GM20431 (cell line): Measurements from ENCODE around the gene DCAF5.

ENCODE experiments used
- in situ Hi-C: fragments of 300-500 bp; cut with MseI, MboI; formaldehyde crosslinking; loops from one replicate; pipeline ENCODE4 v1.15.0; 2020; ENCODE audit warnings: low sequenced_read_pairs; ENCODE audit not compliant: unreplicated experiment

Gene DCAF5

DNA sequence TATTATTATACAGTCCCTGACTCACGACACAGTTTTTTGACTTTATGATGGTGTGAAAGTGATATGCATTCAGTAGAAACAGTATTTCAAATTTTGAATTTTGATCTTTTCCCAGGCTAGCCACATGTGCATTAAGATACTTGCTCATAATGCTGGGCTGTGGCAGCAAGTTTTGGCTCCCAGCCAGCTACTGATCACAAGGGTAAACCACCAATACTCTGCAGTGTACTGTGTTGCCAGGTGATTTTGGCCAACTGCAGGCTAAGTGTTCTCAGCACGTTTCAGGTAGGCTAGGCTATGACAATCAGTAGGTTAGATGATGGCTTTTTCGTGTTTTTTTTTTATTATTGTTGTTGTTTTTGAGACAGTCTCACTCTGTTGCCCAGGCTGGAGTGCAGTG, 104.5 kb downstream of the DCAF5 start:
- in situ Hi-C loops = no loop called here

- in situ Hi-C loops = no loop called here
Observed at GRCh38 chr14:69047255-69047654, 105.7 kb downstream of the DCAF5 start.

- in situ Hi-C loops = no loop called here
Observed at GRCh38 chr14:69046476-69046860, 106.5 kb downstream of the DCAF5 start.

GRCh38 chr14:69045857-69046475, 107.0 kb downstream of the DCAF5 start:
- in situ Hi-C loops = no loop called here

- in situ Hi-C loops = no loop called here
Observed at GRCh38 chr14:69044965-69045555, 107.9 kb downstream of the DCAF5 start.

- in situ Hi-C loops = no loop called here
Observed at GRCh38 chr14:69044296-69044695, 108.6 kb downstream of the DCAF5 start.

DNA sequence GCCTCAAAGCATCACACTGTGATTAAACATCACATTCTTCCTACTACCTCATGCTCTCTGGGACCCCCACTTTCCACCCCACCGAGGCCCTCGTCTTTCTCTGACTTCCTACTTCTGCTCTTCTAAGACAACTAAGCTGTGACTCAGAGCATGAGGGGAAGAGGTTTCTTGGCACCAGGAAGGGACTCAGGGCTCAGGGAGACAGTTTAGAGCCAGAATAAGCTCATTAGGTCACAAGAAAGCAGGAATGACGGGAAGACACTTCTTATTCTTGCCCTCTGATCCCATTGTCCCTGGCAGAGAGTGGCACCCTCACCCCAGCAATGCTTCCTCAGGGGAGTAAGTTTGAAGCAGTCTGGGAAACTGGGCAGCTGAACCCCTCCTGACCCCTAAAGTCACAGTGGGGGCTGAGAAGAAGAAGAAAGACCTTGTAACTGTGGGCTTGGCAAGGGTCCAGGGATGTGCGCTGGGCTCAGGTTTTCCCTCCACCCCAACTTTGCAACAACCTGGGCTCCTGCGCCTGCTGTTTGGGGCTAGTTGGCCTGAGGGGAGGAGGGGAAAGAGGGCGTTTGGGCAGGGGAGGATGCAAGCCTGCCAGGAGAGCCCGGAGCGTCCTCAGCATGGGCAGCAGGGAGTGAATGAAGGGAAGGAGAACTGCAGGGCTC, 109.2 kb downstream of the DCAF5 start:
- in situ Hi-C loops = no loop called here

DNA sequence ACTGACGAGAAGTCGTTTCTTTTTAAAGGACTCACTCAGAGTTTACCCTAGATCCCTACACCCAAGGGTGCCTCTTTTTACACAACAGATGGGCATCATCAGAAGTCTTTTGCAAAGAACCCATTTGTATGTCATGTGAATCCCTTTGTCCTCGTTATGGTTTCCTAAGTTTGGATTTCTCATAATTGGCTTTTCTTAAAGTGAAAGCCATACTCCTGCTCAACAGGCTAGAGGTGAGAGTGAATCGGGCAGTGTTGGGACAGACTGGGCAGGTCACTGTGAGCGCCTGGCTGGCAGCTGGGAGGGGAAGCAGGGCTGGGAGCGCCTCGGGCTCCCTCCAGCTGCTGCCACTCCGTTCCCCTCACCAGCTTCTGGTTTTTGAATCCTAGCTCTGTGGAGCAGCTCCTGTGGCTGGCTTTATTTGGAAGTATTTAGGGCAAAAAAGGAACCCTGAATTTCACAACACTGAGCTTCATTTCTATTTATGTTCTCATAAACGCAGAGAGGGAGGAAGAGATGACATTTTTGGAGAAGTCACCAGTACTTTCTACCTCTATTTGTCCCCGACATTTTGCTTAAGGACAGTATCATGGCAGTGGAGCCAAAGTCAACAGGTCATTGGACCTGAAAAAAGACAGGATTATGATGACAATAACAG, 110.0 kb downstream of the DCAF5 start:
- in situ Hi-C loops = no loop called here

GRCh38 chr14:69042299-69042698, 110.6 kb downstream of the DCAF5 start:
- in situ Hi-C loops = no loop called here

- in situ Hi-C loops = no loop called here
Observed at GRCh38 chr14:69041783-69042182, 111.1 kb downstream of the DCAF5 start.

- in situ Hi-C loops = no loop called here
Observed at GRCh38 chr14:69040353-69040752, 112.6 kb downstream of the DCAF5 start.

- in situ Hi-C loops = no loop called here
Observed at GRCh38 chr14:69039288-69039628, 113.7 kb downstream of the DCAF5 start.

GRCh38 chr14:69038455-69039287, 114.2 kb downstream of the DCAF5 start:
- in situ Hi-C loops = no loop called here

GRCh38 chr14:69037790-69038454, 115.0 kb downstream of the DCAF5 start:
- in situ Hi-C loops = no loop called here

- in situ Hi-C loops = no loop called here
Observed at GRCh38 chr14:69036757-69037506, 116.0 kb downstream of the DCAF5 start.

DNA sequence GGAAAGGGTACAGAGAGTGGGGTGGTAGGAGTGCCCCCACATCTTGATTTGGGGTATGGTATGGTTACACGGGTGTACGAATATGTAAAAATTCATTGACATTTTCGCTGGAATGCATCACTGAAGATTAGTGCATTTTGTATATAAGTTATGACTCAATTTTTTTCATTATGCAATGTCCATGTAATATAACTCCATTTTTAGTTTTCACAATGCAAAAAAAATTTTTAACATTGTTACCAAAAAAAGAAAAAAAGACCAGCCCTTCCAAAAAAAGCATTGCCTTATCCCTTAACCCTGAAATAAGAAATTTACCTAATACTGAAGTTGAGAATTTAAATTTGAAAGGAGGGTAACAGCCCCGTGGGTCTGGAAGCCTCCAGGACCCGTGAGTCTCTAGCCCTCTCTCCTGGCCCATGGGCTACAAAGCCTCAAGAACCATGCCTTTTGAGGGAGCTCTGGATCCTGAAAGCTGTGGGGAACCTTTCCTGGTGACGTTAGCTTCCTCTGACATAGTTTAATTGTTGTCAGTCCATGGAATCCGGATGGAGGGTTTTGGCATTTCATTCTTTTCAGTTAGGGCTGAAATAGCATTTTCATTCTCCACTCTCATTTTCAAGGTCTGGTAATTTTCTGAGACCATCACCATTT, 118.2 kb downstream of the DCAF5 start:
- in situ Hi-C loops = no loop called here

GRCh38 chr14:69027242-69027913, 125.5 kb downstream of the DCAF5 start:
- in situ Hi-C loops = no loop called here

- in situ Hi-C loops = no loop called here
Observed at GRCh38 chr14:69023035-69023434, 129.9 kb downstream of the DCAF5 start.
